ENCODE measurements around the gene SKIC8. TPM values are rescaled to one million over a fixed set of nuclear protein-coding genes. Genes with fewer than 3 reads are reported as not detected.

Gene SKIC8
- total RNA-seq, 4 donors from 2014 or later: 29.4 to 85.0 (median 62.9) TPM

DNA sequence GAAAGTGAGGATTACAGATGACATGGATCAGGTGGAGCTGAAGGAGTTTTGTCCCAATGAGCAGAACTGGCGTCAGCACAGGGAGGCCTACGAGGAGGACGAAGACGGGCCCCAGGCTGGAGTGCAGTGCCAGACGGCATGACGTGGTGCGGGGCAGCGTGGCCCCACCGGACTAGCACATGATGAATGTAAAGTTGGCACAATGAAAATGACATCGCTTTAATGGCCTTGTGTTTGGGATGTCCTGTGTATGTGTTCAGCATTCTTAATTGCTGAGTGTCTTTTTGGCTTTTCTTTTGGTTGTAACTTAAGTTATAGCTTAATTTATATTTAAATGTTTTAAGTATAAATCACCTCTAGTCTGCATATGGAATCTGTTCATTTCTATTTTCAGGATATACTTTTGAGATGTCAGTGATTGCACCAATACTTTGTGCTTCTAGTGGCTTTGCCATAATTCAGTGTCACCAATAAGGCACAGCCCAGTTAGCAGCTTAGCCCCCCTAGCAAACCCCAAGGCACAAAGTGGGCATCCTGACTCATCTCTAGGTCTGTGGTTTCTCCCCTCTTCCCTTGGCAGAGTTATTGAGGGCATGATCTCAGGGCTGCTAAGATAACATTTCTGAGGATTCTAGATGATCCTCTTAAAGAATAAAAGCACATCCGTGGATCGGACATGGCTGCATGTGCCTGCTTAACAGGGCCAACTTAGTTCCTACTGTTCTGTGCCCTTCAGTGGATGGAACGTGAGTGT lies 18.9 kb downstream of the SKIC8 start:
- Histone ChIP-seq H3K4me3 (no peak overlapping the region), H3K4me1 (no peaks in the 10 kb centered on the region), H3K27ac (no peak overlapping the region), H3K27me3 (no peaks in the 10 kb centered on the region), H3K9me3 (no peaks in the 10 kb centered on the region), H3K36me3 (no peaks in the 10 kb centered on the region)
- intact Hi-C loops (cut with DNase I; ENCODE audit: low total_unique reads): no loop called here
- no peak for DNase-seq
- no peak for TF ChIP-seq POLR2A (IDR thresholded peaks at IDR 0.05)
- TF ChIP-seq, protein P1, sequence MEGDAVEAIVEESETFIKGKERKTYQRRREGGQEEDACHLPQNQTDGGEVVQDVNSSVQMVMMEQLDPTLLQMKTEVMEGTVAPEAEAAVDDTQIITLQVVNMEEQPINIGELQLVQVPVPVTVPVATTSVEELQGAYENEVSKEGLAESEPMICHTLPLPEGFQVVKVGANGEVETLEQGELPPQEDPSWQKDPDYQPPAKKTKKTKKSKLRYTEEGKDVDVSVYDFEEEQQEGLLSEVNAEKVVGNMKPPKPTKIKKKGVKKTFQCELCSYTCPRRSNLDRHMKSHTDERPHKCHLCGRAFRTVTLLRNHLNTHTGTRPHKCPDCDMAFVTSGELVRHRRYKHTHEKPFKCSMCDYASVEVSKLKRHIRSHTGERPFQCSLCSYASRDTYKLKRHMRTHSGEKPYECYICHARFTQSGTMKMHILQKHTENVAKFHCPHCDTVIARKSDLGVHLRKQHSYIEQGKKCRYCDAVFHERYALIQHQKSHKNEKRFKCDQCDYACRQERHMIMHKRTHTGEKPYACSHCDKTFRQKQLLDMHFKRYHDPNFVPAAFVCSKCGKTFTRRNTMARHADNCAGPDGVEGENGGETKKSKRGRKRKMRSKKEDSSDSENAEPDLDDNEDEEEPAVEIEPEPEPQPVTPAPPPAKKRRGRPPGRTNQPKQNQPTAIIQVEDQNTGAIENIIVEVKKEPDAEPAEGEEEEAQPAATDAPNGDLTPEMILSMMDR (IDR thresholded peaks at IDR 0.05): no peak

DNA sequence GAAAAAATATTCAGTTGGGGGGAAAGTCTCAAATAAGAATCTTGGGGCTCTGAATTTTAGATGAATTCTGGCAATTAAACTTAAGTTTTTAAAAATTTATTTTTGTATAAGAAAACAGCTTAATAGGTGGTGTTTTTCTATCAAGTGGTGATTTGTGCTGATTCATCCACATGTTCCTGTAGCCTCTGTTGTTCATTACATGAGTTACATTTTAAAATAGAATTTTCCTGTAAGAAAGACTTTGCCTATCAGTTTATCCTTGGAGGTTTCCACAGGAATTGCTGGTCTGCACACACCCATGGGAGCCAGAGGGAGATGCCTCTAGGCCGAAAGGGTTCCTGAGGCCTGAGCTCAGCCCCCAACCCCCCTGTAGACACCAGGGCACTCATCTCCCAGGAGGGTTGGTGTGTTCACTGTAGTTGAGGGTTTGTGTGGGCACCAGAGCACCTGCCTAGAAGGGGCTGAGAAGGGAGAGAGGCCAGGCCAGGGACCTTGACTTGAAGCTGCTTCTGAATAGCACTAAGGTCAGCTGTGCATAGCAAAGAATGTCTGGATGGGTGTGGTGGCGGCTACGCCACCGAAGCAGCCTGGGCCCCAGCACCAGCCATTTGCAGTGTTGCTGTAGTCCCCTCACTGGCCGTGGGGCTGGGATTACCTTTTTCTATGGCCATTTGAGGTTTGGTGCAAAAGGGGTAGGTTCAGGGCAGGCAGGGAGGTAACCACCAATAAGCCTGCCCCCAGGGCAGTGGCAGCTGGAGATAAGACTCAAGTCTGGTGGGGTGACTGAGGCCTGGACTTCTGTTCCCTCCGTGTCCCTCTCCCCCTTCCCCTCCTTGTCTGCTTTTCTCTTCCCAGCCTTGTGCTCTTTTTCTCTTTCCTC lies 23.1 kb downstream of the SKIC8 start:
- TF ChIP-seq, protein P1 (IDR thresholded peaks at IDR 0.05): no peak
- TF ChIP-seq POLR2A (IDR thresholded peaks at IDR 0.05): no peak
- intact Hi-C loops (cut with DNase I; ENCODE audit: low total_unique reads): no loop called here
- DNase-seq: no peak
- Histone ChIP-seq H3K4me3 (no peak overlapping the region), H3K9me3 (no peaks in the 10 kb centered on the region), H3K27ac (no peak overlapping the region), H3K27me3 (no peaks in the 10 kb centered on the region), H3K36me3 (no peaks in the 10 kb centered on the region), H3K4me1 (no peaks in the 10 kb centered on the region)

DNA sequence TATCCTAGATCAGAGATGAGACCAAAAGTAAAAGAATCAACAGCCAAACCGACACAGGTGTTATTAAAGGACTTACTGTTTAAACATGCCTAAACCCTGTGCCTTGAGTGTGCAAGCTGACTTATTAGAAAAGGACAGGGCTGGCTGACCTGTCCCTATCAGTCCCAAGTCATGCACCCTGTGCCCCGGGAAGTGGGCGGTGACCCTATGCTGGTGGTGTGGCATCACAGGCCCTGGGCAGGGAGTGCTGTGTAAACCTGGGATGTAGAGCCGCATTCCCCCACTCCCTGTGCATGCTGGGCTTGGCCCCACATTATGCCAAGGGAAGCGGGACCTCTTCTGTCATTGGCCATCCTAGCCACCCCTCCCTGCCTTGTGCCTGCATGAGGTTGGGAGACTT lies 24.4 kb downstream of the SKIC8 start:
- no peak overlapping the region for H3K27ac ChIP-seq
- no peak for TF ChIP-seq POLR2A (IDR thresholded peaks at IDR 0.05)
- TF ChIP-seq, protein P1 (IDR thresholded peaks at IDR 0.05): no peak
- H3K4me1 ChIP-seq: no peaks in the 10 kb centered on the region
- DNase-seq: no peak
- no peak overlapping the region for H3K4me3 ChIP-seq
- H3K27me3 ChIP-seq: no peaks in the 10 kb centered on the region
- H3K9me3 ChIP-seq: no peaks in the 10 kb centered on the region
- no peaks in the 10 kb centered on the region for H3K36me3 ChIP-seq
- intact Hi-C loops (cut with DNase I; ENCODE audit: low total_unique reads): no loop called here

DNA sequence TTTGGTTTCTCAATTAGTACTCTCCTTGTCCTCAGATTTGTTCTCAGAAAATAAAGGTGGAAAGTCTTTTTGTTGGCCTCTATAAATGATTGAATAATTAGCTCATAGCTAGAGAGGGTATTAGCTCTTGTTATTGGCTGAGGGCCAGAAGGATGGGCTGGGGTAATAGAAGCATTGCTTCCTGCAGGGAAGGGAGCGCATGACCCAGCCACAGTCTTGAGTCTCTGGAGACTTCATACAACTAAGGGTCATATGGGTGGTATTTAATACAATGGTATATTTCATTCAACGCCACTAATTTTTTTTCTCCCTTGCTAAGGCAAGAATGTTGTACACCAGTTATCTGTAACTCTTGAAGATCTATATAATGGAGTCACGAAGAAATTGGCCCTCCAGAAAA lies 26.6 kb downstream of the SKIC8 start:
- H3K4me1 ChIP-seq: no peaks in the 10 kb centered on the region
- no peak overlapping the region for H3K27ac ChIP-seq
- TF ChIP-seq POLR2A (IDR thresholded peaks at IDR 0.05): no peak
- TF ChIP-seq, protein P1 (IDR thresholded peaks at IDR 0.05): no peak
- no peak for DNase-seq
- no peaks in the 10 kb centered on the region for H3K36me3 ChIP-seq
- no peaks in the 10 kb centered on the region for H3K9me3 ChIP-seq
- intact Hi-C loops (cut with DNase I; ENCODE audit: low total_unique reads): no loop called here
- no peaks in the 10 kb centered on the region for H3K27me3 ChIP-seq
- H3K4me3 ChIP-seq: no peak overlapping the region

DNA sequence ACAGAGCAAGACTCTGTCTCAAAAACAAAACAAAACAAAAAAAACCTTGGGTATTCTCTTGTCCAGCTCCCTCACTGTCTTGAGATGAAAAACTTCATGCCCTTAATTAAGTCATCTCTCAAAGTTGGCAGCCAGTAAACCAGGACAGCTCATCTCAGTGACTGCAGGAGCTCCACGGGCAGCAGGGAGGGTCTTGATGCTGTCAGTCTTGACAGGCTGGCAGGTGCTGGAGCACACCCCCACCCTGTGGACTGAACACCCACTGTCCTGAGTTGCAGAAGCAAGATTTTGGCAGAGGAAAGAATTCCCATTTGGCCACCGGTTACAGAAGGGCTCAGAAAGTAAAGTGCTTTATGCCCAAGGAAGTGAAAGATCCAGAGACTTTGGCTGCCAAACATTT lies 27.1 kb downstream of the SKIC8 start:
- no peak overlapping the region for H3K27ac ChIP-seq
- no peaks in the 10 kb centered on the region for H3K9me3 ChIP-seq
- H3K36me3 ChIP-seq: no peaks in the 10 kb centered on the region
- no peaks in the 10 kb centered on the region for H3K4me1 ChIP-seq
- intact Hi-C loops (cut with DNase I; ENCODE audit: low total_unique reads): no loop called here
- no peak overlapping the region for H3K4me3 ChIP-seq
- H3K27me3 ChIP-seq: no peaks in the 10 kb centered on the region
- DNase-seq: no peak
- TF ChIP-seq, protein P1 (IDR thresholded peaks at IDR 0.05): no peak
- no peak for TF ChIP-seq POLR2A (IDR thresholded peaks at IDR 0.05)
